ENCODE measurements around the gene FANCC. TPM values are rescaled to one million over a fixed set of nuclear protein-coding genes. Genes with fewer than 3 reads are reported as not detected.

Gene FANCC
- total and polyA plus RNA-seq, 4 donors: 8.3 to 32.4 (median 11.5) TPM

DNA sequence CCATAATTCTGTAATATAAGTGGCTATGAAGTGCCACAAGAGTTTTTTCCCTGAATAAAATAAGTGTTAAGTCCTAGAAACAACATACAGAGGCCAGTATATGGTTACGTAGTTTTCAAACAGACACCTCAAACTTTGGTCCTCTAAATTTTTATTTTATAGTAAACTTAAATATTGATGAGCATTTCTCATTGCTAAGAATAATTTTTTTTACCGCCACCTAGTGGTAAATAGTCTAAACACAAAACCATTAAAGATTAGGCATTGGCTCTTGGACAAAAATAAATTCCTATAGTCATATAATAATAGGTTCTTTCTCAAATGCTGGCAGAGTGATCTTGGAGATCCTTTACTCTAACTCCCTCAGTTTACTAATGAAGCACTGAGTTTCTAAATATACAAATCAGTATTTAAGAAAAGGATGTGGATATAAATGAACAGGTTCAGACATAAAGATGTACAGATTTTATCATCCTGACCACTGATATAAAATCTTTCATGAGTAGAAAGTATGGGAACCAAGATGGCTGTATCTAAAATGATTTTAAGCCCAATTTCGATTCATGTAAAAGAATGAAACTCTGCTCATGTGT is 136.2 kb downstream of the FANCC start:
- no peaks in the 10 kb centered on the region for H3K27me3 ChIP-seq (ENCODE audit: control insufficient read depth in 4 of 4, insufficient read depth in 4 of 4, low read length in 3 of 4)
- WGBS: 73% methylated on average over 3 of the region's 3 CpGs
- H3K9me3 ChIP-seq (ENCODE audit: control insufficient read depth in 4 of 4, low read length in 3 of 4): no peaks in the 10 kb centered on the region
- no peak for DNase-seq (ENCODE audit: low spot score)
- H3K27ac ChIP-seq (ENCODE audit: low read depth in 1 of 2, low read length in 2 of 2): no peak overlapping the region
- TF ChIP-seq, protein P1, sequence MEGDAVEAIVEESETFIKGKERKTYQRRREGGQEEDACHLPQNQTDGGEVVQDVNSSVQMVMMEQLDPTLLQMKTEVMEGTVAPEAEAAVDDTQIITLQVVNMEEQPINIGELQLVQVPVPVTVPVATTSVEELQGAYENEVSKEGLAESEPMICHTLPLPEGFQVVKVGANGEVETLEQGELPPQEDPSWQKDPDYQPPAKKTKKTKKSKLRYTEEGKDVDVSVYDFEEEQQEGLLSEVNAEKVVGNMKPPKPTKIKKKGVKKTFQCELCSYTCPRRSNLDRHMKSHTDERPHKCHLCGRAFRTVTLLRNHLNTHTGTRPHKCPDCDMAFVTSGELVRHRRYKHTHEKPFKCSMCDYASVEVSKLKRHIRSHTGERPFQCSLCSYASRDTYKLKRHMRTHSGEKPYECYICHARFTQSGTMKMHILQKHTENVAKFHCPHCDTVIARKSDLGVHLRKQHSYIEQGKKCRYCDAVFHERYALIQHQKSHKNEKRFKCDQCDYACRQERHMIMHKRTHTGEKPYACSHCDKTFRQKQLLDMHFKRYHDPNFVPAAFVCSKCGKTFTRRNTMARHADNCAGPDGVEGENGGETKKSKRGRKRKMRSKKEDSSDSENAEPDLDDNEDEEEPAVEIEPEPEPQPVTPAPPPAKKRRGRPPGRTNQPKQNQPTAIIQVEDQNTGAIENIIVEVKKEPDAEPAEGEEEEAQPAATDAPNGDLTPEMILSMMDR (IDR thresholded peaks at IDR 0.05; ENCODE audit: low read depth, low read length, missing input control): peak; percentile 25
- TF ChIP-seq RAD21 (IDR thresholded peaks at IDR 0.05) (peak; percentile 47 to 66), YY1 (IDR thresholded peaks at IDR 0.05) (no peak), NR2F2 (IDR thresholded peaks at IDR 0.05) (no peak), GABPA (IDR thresholded peaks at IDR 0.05 in 1 of 2, conservative IDR thresholded peaks at IDR 0.05 in 1 of 2) (no peak), FOXA1 (IDR thresholded peaks at IDR 0.05) (no peak)
- TF ChIP-seq, protein P2, sequence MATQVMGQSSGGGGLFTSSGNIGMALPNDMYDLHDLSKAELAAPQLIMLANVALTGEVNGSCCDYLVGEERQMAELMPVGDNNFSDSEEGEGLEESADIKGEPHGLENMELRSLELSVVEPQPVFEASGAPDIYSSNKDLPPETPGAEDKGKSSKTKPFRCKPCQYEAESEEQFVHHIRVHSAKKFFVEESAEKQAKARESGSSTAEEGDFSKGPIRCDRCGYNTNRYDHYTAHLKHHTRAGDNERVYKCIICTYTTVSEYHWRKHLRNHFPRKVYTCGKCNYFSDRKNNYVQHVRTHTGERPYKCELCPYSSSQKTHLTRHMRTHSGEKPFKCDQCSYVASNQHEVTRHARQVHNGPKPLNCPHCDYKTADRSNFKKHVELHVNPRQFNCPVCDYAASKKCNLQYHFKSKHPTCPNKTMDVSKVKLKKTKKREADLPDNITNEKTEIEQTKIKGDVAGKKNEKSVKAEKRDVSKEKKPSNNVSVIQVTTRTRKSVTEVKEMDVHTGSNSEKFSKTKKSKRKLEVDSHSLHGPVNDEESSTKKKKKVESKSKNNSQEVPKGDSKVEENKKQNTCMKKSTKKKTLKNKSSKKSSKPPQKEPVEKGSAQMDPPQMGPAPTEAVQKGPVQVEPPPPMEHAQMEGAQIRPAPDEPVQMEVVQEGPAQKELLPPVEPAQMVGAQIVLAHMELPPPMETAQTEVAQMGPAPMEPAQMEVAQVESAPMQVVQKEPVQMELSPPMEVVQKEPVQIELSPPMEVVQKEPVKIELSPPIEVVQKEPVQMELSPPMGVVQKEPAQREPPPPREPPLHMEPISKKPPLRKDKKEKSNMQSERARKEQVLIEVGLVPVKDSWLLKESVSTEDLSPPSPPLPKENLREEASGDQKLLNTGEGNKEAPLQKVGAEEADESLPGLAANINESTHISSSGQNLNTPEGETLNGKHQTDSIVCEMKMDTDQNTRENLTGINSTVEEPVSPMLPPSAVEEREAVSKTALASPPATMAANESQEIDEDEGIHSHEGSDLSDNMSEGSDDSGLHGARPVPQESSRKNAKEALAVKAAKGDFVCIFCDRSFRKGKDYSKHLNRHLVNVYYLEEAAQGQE (IDR thresholded peaks at IDR 0.05): no peak
- TF ChIP-seq, protein P3, sequence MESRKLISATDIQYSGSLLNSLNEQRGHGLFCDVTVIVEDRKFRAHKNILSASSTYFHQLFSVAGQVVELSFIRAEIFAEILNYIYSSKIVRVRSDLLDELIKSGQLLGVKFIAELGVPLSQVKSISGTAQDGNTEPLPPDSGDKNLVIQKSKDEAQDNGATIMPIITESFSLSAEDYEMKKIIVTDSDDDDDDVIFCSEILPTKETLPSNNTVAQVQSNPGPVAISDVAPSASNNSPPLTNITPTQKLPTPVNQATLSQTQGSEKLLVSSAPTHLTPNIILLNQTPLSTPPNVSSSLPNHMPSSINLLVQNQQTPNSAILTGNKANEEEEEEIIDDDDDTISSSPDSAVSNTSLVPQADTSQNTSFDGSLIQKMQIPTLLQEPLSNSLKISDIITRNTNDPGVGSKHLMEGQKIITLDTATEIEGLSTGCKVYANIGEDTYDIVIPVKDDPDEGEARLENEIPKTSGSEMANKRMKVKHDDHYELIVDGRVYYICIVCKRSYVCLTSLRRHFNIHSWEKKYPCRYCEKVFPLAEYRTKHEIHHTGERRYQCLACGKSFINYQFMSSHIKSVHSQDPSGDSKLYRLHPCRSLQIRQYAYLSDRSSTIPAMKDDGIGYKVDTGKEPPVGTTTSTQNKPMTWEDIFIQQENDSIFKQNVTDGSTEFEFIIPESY (IDR thresholded peaks at IDR 0.05): no peak
- H3K4me1 ChIP-seq (ENCODE audit: control insufficient read depth in 4 of 4, insufficient read depth in 4 of 4, low read length in 3 of 4): no peaks in the 10 kb centered on the region
- peaks cover 0 to 1% (median 0%) of the 10 kb centered on the region in 4 donors for H3K36me3 ChIP-seq (ENCODE audit: control insufficient read depth in 4 of 4, insufficient read depth in 3 of 4, low read depth in 1 of 4, low read length in 3 of 4)
- H3K4me3 ChIP-seq (ENCODE audit: low read depth in 1 of 3, low read length in 3 of 3): no peak overlapping the region
- no peak overlapping the region for H3K9ac ChIP-seq (ENCODE audit: low read depth in 1 of 2, low read length in 2 of 2)

DNA sequence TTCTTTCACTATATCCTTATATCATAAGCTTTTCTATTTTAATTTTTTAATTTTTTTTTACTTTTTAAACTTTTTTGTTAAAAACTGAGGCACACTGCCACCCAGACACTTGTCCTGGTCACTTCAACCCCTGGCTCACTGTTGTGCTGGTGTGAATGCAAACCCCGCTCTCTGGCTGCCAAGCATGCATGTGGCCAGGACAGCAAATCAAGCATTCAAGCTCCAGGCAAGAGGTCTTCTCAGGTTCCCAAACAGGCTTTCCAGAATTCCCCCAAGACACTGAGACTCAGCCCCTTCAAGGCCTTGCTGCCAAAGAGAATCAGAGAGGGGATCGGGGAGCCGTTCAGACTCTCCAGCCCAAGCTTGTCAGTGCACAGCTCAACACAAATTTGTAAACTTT is 139.9 kb downstream of the FANCC start:
- no peak for DNase-seq (ENCODE audit: low spot score)
- no peak overlapping the region for H3K9ac ChIP-seq (ENCODE audit: low read depth in 1 of 2, low read length in 2 of 2)
- H3K9me3 ChIP-seq (ENCODE audit: control insufficient read depth in 4 of 4, low read length in 3 of 4): no peaks in the 10 kb centered on the region
- WGBS: 97% methylated on average over 3 of the region's 3 CpGs
- H3K27me3 ChIP-seq (ENCODE audit: control insufficient read depth in 4 of 4, insufficient read depth in 4 of 4, low read length in 3 of 4): no peaks in the 10 kb centered on the region
- no peaks in the 10 kb centered on the region for H3K36me3 ChIP-seq (ENCODE audit: control insufficient read depth in 4 of 4, insufficient read depth in 3 of 4, low read depth in 1 of 4, low read length in 3 of 4)
- H3K27ac ChIP-seq (ENCODE audit: low read depth in 1 of 2, low read length in 2 of 2): no peak overlapping the region
- H3K4me1 ChIP-seq (ENCODE audit: control insufficient read depth in 4 of 4, insufficient read depth in 4 of 4, low read length in 3 of 4): no peaks in the 10 kb centered on the region
- no peak overlapping the region for H3K4me3 ChIP-seq (ENCODE audit: low read depth in 1 of 3, low read length in 3 of 3)
- no peak for TF ChIP-seq NR2F2 (IDR thresholded peaks at IDR 0.05)
- no peak for TF ChIP-seq GABPA (IDR thresholded peaks at IDR 0.05 in 1 of 2, conservative IDR thresholded peaks at IDR 0.05 in 1 of 2)
- no peak for TF ChIP-seq TAF1 (conservative IDR thresholded peaks at IDR 0.05)
- TF ChIP-seq RXRA (IDR thresholded peaks at IDR 0.05): no peak
- no peak for TF ChIP-seq RAD21 (IDR thresholded peaks at IDR 0.05)
- TF ChIP-seq, protein P4, sequence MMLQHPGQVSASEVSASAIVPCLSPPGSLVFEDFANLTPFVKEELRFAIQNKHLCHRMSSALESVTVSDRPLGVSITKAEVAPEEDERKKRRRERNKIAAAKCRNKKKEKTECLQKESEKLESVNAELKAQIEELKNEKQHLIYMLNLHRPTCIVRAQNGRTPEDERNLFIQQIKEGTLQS (IDR thresholded peaks at IDR 0.05): no peak
- TF ChIP-seq HNF4G (IDR thresholded peaks at IDR 0.05): no peak
- no peak for TF ChIP-seq FOXA2 (IDR thresholded peaks at IDR 0.05)
- TF ChIP-seq, protein P3 (IDR thresholded peaks at IDR 0.05): no peak
- TF ChIP-seq SP1 (IDR thresholded peaks at IDR 0.05): no peak
- TF ChIP-seq, protein P1 (IDR thresholded peaks at IDR 0.05; ENCODE audit: low read depth, low read length, missing input control): no peak
- no peak for TF ChIP-seq EGR1 (IDR thresholded peaks at IDR 0.05; ENCODE audit: low read depth in 2 of 2)
- TF ChIP-seq, protein P5, sequence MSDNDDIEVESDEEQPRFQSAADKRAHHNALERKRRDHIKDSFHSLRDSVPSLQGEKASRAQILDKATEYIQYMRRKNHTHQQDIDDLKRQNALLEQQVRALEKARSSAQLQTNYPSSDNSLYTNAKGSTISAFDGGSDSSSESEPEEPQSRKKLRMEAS (IDR thresholded peaks at IDR 0.05): no peak
- TF ChIP-seq JUND (IDR thresholded peaks at IDR 0.05): no peak

All from liver (tissue), 9 donors.